ENCODE data around the gene RNF168.
"Not testable (repeated sequence)": the region's sequence is repeated elsewhere in the genome, so short reads cannot be mapped to it uniquely, and the experiment has no call there.

Gene RNF168

GRCh38 chr3:196528639-196529233 lies 25.2 kb upstream of the RNF168 start:
- in situ Hi-C loops (cut with HindIII; ENCODE audit: low pct_ligation_motif_present, low sequenced_read_pairs), result no loop called here
- TF ChIP-seq CTCF (IDR thresholded peaks at IDR 0.05; ENCODE audit: low read depth, low read length, missing control alignments), result peak; percentile 50
- Histone ChIP-seq H3K36me3 (replicated peaks) (no peaks in the 10 kb centered on the region), H3K27ac (peak overlapping the region; percentile 64), H3K4me3 (ENCODE audit: low read depth, low read length) (peak overlapping the region; percentile 54), H3K27me3 (replicated peaks) (no peaks in the 10 kb centered on the region)
- DNase-seq, result peak; percentile 50

GRCh38 chr3:196525141-196525540 lies 21.6 kb upstream of the RNF168 start:
- TF ChIP-seq CTCF (IDR thresholded peaks at IDR 0.05; ENCODE audit: low read depth, low read length, missing control alignments), result no peak
- Histone ChIP-seq H3K27ac (no peak overlapping the region), H3K4me3 (ENCODE audit: low read depth, low read length) (no peak overlapping the region), H3K36me3 (replicated peaks) (no peaks in the 10 kb centered on the region), H3K27me3 (replicated peaks) (no peaks in the 10 kb centered on the region)
- no peak for DNase-seq
- in situ Hi-C loops (cut with HindIII; ENCODE audit: low pct_ligation_motif_present, low sequenced_read_pairs), result no loop called here

- Histone ChIP-seq H3K27me3 (replicated peaks) (no peaks in the 10 kb centered on the region), H3K4me3 (ENCODE audit: low read depth, low read length) (no peak overlapping the region), H3K36me3 (replicated peaks) (no peaks in the 10 kb centered on the region), H3K27ac (no peak overlapping the region)
- no peak for DNase-seq
- TF ChIP-seq CTCF (IDR thresholded peaks at IDR 0.05; ENCODE audit: low read depth, low read length, missing control alignments), result peak; percentile 43
- in situ Hi-C loops (cut with HindIII; ENCODE audit: low pct_ligation_motif_present, low sequenced_read_pairs), result no loop called here
Measured at GRCh38 chr3:196524527-196524926, 21.0 kb upstream of the RNF168 start.

GRCh38 chr3:196523841-196524240 lies 20.3 kb upstream of the RNF168 start:
- in situ Hi-C loops (cut with HindIII; ENCODE audit: low pct_ligation_motif_present, low sequenced_read_pairs), result no loop called here
- Histone ChIP-seq H3K4me3 (ENCODE audit: low read depth, low read length) (no peak overlapping the region), H3K27ac (no peak overlapping the region), H3K36me3 (replicated peaks) (no peaks in the 10 kb centered on the region), H3K27me3 (replicated peaks) (no peaks in the 10 kb centered on the region)
- DNase-seq, result no peak
- TF ChIP-seq CTCF (IDR thresholded peaks at IDR 0.05; ENCODE audit: low read depth, low read length, missing control alignments), result no peak

GRCh38 chr3:196521291-196521690 lies 17.7 kb upstream of the RNF168 start:
- H3K36me3 ChIP-seq (replicated peaks); H3K27me3 ChIP-seq (replicated peaks); H3K4me3 ChIP-seq (ENCODE audit: low read depth, low read length); DNase-seq; H3K27ac ChIP-seq; in situ Hi-C loops (cut with HindIII; ENCODE audit: low pct_ligation_motif_present, low sequenced_read_pairs): not testable (repeated sequence)

GRCh38 chr3:196519718-196520082 lies 16.1 kb upstream of the RNF168 start:
- in situ Hi-C loops (cut with HindIII; ENCODE audit: low pct_ligation_motif_present, low sequenced_read_pairs), result no loop called here
- no peak for DNase-seq
- Histone ChIP-seq H3K27me3 (replicated peaks) (no peaks in the 10 kb centered on the region), H3K27ac (no peak overlapping the region), H3K4me3 (ENCODE audit: low read depth, low read length) (no peak overlapping the region), H3K36me3 (replicated peaks) (no peaks in the 10 kb centered on the region)
- TF ChIP-seq CTCF (IDR thresholded peaks at IDR 0.05; ENCODE audit: low read depth, low read length, missing control alignments), result no peak
